Measurements from ENCODE around the gene DCAF7.

DCAF7 gene

GRCh38 chr17:63589646-63590045 is 39.4 kb downstream of the DCAF7 start:
- no peak for TF ChIP-seq CTCF (IDR thresholded peaks at IDR 0.05)
- no peak overlapping the region for H3K27ac ChIP-seq
- no peak overlapping the region for H3K4me3 ChIP-seq
- DNase-seq (ENCODE audit: low spot score): no peak

- DNase-seq (ENCODE audit: low spot score): no peak
- TF ChIP-seq CTCF (IDR thresholded peaks at IDR 0.05): no peak
- no peak overlapping the region for H3K4me3 ChIP-seq
Measured at GRCh38 chr17:63592797-63593196, 42.5 kb downstream of the DCAF7 start.

GRCh38 chr17:63595132-63595531 is 44.9 kb downstream of the DCAF7 start:
- no peak overlapping the region for H3K27ac ChIP-seq
- no peak for DNase-seq (ENCODE audit: low spot score)
- no peak overlapping the region for H3K4me3 ChIP-seq
- no peak for TF ChIP-seq CTCF (IDR thresholded peaks at IDR 0.05)

More at GRCh38 chr17:63592797-63593196, 42.5 kb downstream of the DCAF7 start:
- H3K27ac ChIP-seq: no peak overlapping the region

GRCh38 chr17:63596856-63597586 is 46.7 kb downstream of the DCAF7 start:
- no peak for DNase-seq (ENCODE audit: low spot score)
- no peak overlapping the region for H3K4me3 ChIP-seq
- no peak overlapping the region for H3K27ac ChIP-seq
- no peak for TF ChIP-seq CTCF (IDR thresholded peaks at IDR 0.05)

- Histone ChIP-seq H3K27ac (no peak overlapping the region), H3K4me3 (no peak overlapping the region)
- no peak for DNase-seq (ENCODE audit: low spot score)
- no peak for TF ChIP-seq CTCF (IDR thresholded peaks at IDR 0.05)
Measured at GRCh38 chr17:63598281-63598680, 48.0 kb downstream of the DCAF7 start.

GRCh38 chr17:63600569-63601438 is 50.5 kb downstream of the DCAF7 start, which contains the start of gene TACO1:
TSS of gene TACO1 (plus strand) at chr17:63600895. CDS start at chr17:63601084, 189 bp downstream.
- DNase-seq (ENCODE audit: low spot score): peak; percentile 87
- TF ChIP-seq CTCF (IDR thresholded peaks at IDR 0.05): no peak
- peak within 1 kb of the TSS; percentile 82 for H3K4me3 ChIP-seq

More at GRCh38 chr17:63600569-63601438, 50.5 kb downstream of the DCAF7 start, which contains the start of gene TACO1:
- H3K27ac ChIP-seq: peak within 1 kb of the TSS; percentile 78 to 81

Measured in coronary artery (tissue), 2 donors.